Prostate gland (tissue), 2 donors: ENCODE measurements around the gene JTB.

Experiments
- POLR2AphosphoS5 ChIP-seq: sonication (generic); formaldehyde crosslinking; IDR thresholded peaks from one replicate; pipeline ENCODE4 v1.6.1; 2017; ENCODE audit warnings: antibody characterized with exemption
- TF ChIP-seq, protein P1 (sequence below), 4 experiments: fragments of 200-600 bp in 2 of 4; fragments of 450-650 bp in 2 of 4; sonication (generic) in 2 of 4; IDR thresholded peaks; 1 replicate in 3 of 4; 2 replicates in 1 of 4; pipeline ENCODE4 v1.5.1; 2016 to 2019; ENCODE audit warnings: antibody characterized with exemption in 4 of 4, mild to moderate bottlenecking in 2 of 4, moderate library complexity in 2 of 4

DNA sequence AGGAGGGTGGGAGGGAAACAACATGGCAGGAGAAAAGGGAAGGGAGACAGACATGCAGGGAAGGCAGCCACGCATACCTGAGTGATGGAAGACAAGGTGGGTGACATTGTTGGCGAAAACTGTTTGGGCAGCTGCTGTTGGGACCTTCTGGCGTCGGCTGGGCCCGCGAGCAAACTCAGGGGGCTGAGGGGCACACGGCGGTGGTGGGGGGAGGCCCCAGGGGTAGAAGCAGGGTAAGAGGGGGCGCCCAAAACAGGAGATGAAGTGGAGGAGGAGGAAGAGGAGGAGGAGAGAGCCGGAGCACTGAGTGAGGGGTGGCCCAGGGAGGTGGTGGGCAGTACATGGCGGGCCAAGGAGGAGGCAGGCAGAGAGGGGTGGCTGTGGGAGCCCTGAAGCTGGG, 26.3 kb downstream of the JTB start:
- TF ChIP-seq, protein P1, sequence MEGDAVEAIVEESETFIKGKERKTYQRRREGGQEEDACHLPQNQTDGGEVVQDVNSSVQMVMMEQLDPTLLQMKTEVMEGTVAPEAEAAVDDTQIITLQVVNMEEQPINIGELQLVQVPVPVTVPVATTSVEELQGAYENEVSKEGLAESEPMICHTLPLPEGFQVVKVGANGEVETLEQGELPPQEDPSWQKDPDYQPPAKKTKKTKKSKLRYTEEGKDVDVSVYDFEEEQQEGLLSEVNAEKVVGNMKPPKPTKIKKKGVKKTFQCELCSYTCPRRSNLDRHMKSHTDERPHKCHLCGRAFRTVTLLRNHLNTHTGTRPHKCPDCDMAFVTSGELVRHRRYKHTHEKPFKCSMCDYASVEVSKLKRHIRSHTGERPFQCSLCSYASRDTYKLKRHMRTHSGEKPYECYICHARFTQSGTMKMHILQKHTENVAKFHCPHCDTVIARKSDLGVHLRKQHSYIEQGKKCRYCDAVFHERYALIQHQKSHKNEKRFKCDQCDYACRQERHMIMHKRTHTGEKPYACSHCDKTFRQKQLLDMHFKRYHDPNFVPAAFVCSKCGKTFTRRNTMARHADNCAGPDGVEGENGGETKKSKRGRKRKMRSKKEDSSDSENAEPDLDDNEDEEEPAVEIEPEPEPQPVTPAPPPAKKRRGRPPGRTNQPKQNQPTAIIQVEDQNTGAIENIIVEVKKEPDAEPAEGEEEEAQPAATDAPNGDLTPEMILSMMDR (IDR thresholded peaks at IDR 0.05): no peak
- TF ChIP-seq POLR2AphosphoS5: no peak
